Measurements from ENCODE around the gene RAB38.
A peak's percentile ranks its signal among the peaks of the same experiment; 100 is the strongest.

The RAB38 gene

GRCh38 chr11:88188932-88189253 is 13.7 kb upstream of the RAB38 start:
- no peaks in the 10 kb centered on the region for H3K27me3 ChIP-seq (ENCODE audit: insufficient read depth, low read length, poor library complexity)
- no CpG with 5 or more reads among the region's 2 CpGs for WGBS (ENCODE audit: extremely low coverage, insufficient coverage, low lambda C conversion rate)

DNA sequence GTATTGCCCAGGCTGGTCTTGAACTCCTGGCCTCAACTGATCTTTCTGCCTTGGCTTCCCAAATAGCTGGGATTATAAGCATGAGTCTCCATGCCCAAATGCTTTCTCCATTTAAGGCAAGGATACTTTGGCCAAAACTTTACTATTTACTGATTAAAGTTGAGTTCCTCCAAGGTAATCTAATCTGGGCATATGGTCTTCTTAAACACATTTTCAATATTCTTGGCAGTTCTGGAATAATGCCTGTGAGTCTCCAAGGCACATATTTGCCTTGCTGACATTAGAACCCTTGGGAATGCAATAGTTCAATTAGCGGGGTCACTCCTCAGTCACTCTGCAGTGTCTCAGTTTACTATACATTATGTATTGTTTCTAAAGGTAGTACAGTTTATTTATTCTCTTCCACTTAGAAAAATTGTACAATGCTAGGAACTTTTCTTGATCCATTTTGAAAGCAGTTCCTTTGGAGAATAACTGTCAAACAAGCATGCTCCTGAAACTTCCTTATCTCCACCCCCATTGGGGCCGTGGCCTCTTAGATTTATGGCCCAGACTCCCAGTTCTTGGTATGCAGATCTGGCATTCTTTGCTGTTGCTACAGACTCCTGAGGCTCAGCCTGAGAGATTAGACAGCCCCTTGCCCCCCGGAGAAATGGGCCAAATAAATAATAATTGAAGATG is 13.1 kb upstream of the RAB38 start:
- Histone ChIP-seq H4K5ac (ENCODE audit: low read length) (no peak overlapping the region), H3K18ac (ENCODE audit: low read length) (no peak overlapping the region), H3K79me1 (ENCODE audit: low read length) (no peaks in the 10 kb centered on the region), H3K4ac (ENCODE audit: low read depth, low read length) (no peak overlapping the region), H3K9ac (ENCODE audit: low read length) (no peak overlapping the region), H2BK120ac (ENCODE audit: low read depth, low read length) (no peak overlapping the region), H3K79me2 (ENCODE audit: control insufficient read depth, insufficient read depth, low read length) (no peaks in the 10 kb centered on the region), H2BK15ac (replicated peaks; ENCODE audit: low read depth) (no peak overlapping the region), H3K36me3 (ENCODE audit: control insufficient read depth, insufficient read depth, low read length) (no peaks in the 10 kb centered on the region), H3K23ac (ENCODE audit: low read length) (no peak overlapping the region), H3K27ac (ENCODE audit: low read depth, low read length) (no peak overlapping the region), H2BK5ac (ENCODE audit: low read length) (no peak overlapping the region), H3K4me2 (ENCODE audit: low read length) (no peak overlapping the region), H3K56ac (ENCODE audit: low read length) (no peak overlapping the region), H3K4me3 (ENCODE audit: low read length) (no peak overlapping the region), H2AK5ac (ENCODE audit: low read length) (no peak overlapping the region), H3K27me3 (ENCODE audit: insufficient read depth, low read length, poor library complexity) (no peaks in the 10 kb centered on the region), H3K4me1 (ENCODE audit: control insufficient read depth, low read depth, low read length) (no peaks in the 10 kb centered on the region), H4K8ac (ENCODE audit: low read depth, low read length) (no peak overlapping the region)
- DNase-seq: peak; percentile 47
- WGBS (ENCODE audit: extremely low coverage, insufficient coverage, low lambda C conversion rate): no CpG with 5 or more reads among the region's 3 CpGs

More at GRCh38 chr11:88188932-88189253, 13.7 kb upstream of the RAB38 start:
- Histone ChIP-seq H2AK5ac (ENCODE audit: low read length) (no peak overlapping the region), H3K56ac (ENCODE audit: low read length) (no peak overlapping the region), H3K36me3 (ENCODE audit: control insufficient read depth, insufficient read depth, low read length) (no peaks in the 10 kb centered on the region), H3K4me3 (ENCODE audit: low read length) (no peak overlapping the region), H3K23ac (ENCODE audit: low read length) (no peak overlapping the region), H3K9ac (ENCODE audit: low read length) (no peak overlapping the region), H4K5ac (ENCODE audit: low read length) (no peak overlapping the region), H3K27ac (ENCODE audit: low read depth, low read length) (no peak overlapping the region), H4K8ac (ENCODE audit: low read depth, low read length) (no peak overlapping the region), H2BK5ac (ENCODE audit: low read length) (no peak overlapping the region), H2BK15ac (replicated peaks; ENCODE audit: low read depth) (no peak overlapping the region), H3K4ac (ENCODE audit: low read depth, low read length) (no peak overlapping the region), H3K4me2 (ENCODE audit: low read length) (no peak overlapping the region), H3K4me1 (ENCODE audit: control insufficient read depth, low read depth, low read length) (no peaks in the 10 kb centered on the region), H3K18ac (ENCODE audit: low read length) (no peak overlapping the region), H2BK120ac (ENCODE audit: low read depth, low read length) (no peak overlapping the region), H3K79me2 (ENCODE audit: control insufficient read depth, insufficient read depth, low read length) (no peaks in the 10 kb centered on the region), H3K79me1 (ENCODE audit: low read length) (no peaks in the 10 kb centered on the region)
- DNase-seq: no peak

- Histone ChIP-seq H3K27me3 (ENCODE audit: insufficient read depth, low read length, poor library complexity) (no peaks in the 10 kb centered on the region), H3K4me2 (ENCODE audit: low read length) (no peak overlapping the region), H3K56ac (ENCODE audit: low read length) (no peak overlapping the region), H3K4me3 (ENCODE audit: low read length) (no peak overlapping the region), H3K9ac (ENCODE audit: low read length) (no peak overlapping the region), H2BK5ac (ENCODE audit: low read length) (no peak overlapping the region), H4K5ac (ENCODE audit: low read length) (no peak overlapping the region), H3K79me2 (ENCODE audit: control insufficient read depth, insufficient read depth, low read length) (no peaks in the 10 kb centered on the region), H3K79me1 (ENCODE audit: low read length) (no peaks in the 10 kb centered on the region), H2BK120ac (ENCODE audit: low read depth, low read length) (no peak overlapping the region), H3K18ac (ENCODE audit: low read length) (no peak overlapping the region), H3K4me1 (ENCODE audit: control insufficient read depth, low read depth, low read length) (no peaks in the 10 kb centered on the region), H2AK5ac (ENCODE audit: low read length) (no peak overlapping the region), H2BK15ac (replicated peaks; ENCODE audit: low read depth) (no peak overlapping the region), H4K8ac (ENCODE audit: low read depth, low read length) (no peak overlapping the region), H3K36me3 (ENCODE audit: control insufficient read depth, insufficient read depth, low read length) (no peaks in the 10 kb centered on the region), H3K23ac (ENCODE audit: low read length) (no peak overlapping the region), H3K4ac (ENCODE audit: low read depth, low read length) (no peak overlapping the region), H3K27ac (ENCODE audit: low read depth, low read length) (no peak overlapping the region)
- no peak for DNase-seq
- no CpG with 5 or more reads among the region's 3 CpGs for WGBS (ENCODE audit: extremely low coverage, insufficient coverage, low lambda C conversion rate)
These were observed 8.0 kb upstream of the RAB38 start for GRCh38 chr11:88183233-88183632.

GRCh38 chr11:88181776-88182175 is 6.5 kb upstream of the RAB38 start:
- Histone ChIP-seq H3K23ac (ENCODE audit: low read length) (no peak overlapping the region), H3K56ac (ENCODE audit: low read length) (no peak overlapping the region), H2AK5ac (ENCODE audit: low read length) (no peak overlapping the region), H3K27me3 (ENCODE audit: insufficient read depth, low read length, poor library complexity) (no peaks in the 10 kb centered on the region), H2BK15ac (replicated peaks; ENCODE audit: low read depth) (no peak overlapping the region), H3K4ac (ENCODE audit: low read depth, low read length) (no peak overlapping the region), H3K27ac (ENCODE audit: low read depth, low read length) (no peak overlapping the region), H4K8ac (ENCODE audit: low read depth, low read length) (no peak overlapping the region), H2BK5ac (ENCODE audit: low read length) (no peak overlapping the region), H3K36me3 (ENCODE audit: control insufficient read depth, insufficient read depth, low read length) (no peaks in the 10 kb centered on the region), H3K18ac (ENCODE audit: low read length) (no peak overlapping the region), H3K79me2 (ENCODE audit: control insufficient read depth, insufficient read depth, low read length) (no peaks in the 10 kb centered on the region), H2BK120ac (ENCODE audit: low read depth, low read length) (no peak overlapping the region), H3K79me1 (ENCODE audit: low read length) (no peaks in the 10 kb centered on the region), H3K4me3 (ENCODE audit: low read length) (no peak overlapping the region), H3K9ac (ENCODE audit: low read length) (no peak overlapping the region), H3K4me1 (ENCODE audit: control insufficient read depth, low read depth, low read length) (no peaks in the 10 kb centered on the region), H3K4me2 (ENCODE audit: low read length) (no peak overlapping the region), H4K5ac (ENCODE audit: low read length) (no peak overlapping the region)
- no peak for DNase-seq
- WGBS (ENCODE audit: extremely low coverage, insufficient coverage, low lambda C conversion rate): no CpG with 5 or more reads among the region's 1 CpG

GRCh38 chr11:88179971-88180629 is 4.9 kb upstream of the RAB38 start:
- no peak overlapping the region for H3K18ac ChIP-seq (ENCODE audit: low read length)
- no peaks in the 10 kb centered on the region for H3K79me1 ChIP-seq (ENCODE audit: low read length)
- H4K8ac ChIP-seq (ENCODE audit: low read depth, low read length): no peak overlapping the region
- no peak overlapping the region for H2BK120ac ChIP-seq (ENCODE audit: low read depth, low read length)
- no peaks in the 10 kb centered on the region for H3K27me3 ChIP-seq (ENCODE audit: insufficient read depth, low read length, poor library complexity)
- H3K4me1 ChIP-seq (ENCODE audit: control insufficient read depth, low read depth, low read length): no peaks in the 10 kb centered on the region
- no peak overlapping the region for H3K56ac ChIP-seq (ENCODE audit: low read length)
- no peaks in the 10 kb centered on the region for H3K36me3 ChIP-seq (ENCODE audit: control insufficient read depth, insufficient read depth, low read length)
- no peak overlapping the region for H3K23ac ChIP-seq (ENCODE audit: low read length)
- no peak overlapping the region for H3K9ac ChIP-seq (ENCODE audit: low read length)
- no peaks in the 10 kb centered on the region for H3K79me2 ChIP-seq (ENCODE audit: control insufficient read depth, insufficient read depth, low read length)
- WGBS (ENCODE audit: extremely low coverage, insufficient coverage, low lambda C conversion rate): no CpG with 5 or more reads among the region's 3 CpGs
- no peak for DNase-seq
- H3K4me2 ChIP-seq (ENCODE audit: low read length): no peak overlapping the region
- no peak overlapping the region for H2BK5ac ChIP-seq (ENCODE audit: low read length)
- H2BK15ac ChIP-seq (replicated peaks; ENCODE audit: low read depth): no peak overlapping the region
- no peak overlapping the region for H3K4ac ChIP-seq (ENCODE audit: low read depth, low read length)
- no peak overlapping the region for H3K4me3 ChIP-seq (ENCODE audit: low read length)
- H3K27ac ChIP-seq (ENCODE audit: low read depth, low read length): no peak overlapping the region
- no peak overlapping the region for H2AK5ac ChIP-seq (ENCODE audit: low read length)
- H4K5ac ChIP-seq (ENCODE audit: low read length): no peak overlapping the region

DNA sequence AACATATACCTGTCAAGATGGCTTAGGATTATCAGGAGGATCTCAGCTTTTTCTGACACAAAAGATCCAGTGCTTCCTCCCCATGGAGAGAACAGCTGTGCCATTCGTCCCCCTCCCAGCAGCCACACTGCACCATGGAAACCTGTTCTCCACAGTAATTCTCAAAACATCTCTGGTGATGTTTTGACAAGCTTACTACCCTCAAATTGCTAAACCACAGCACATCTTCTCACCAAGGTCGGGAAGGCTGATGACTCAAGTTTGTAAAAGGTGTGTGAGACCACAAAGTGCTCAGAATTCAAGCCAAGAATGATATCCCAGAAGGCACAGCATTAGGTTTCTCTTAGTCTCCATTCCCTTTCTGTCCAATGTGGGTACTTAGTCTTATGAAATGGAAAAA is 3.9 kb upstream of the RAB38 start:
- no peak overlapping the region for H3K4me2 ChIP-seq (ENCODE audit: low read length)
- no peaks in the 10 kb centered on the region for H3K27me3 ChIP-seq (ENCODE audit: insufficient read depth, low read length, poor library complexity)
- no peaks in the 10 kb centered on the region for H3K4me1 ChIP-seq (ENCODE audit: control insufficient read depth, low read depth, low read length)
- no CpG with 5 or more reads among the region's 2 CpGs for WGBS (ENCODE audit: extremely low coverage, insufficient coverage, low lambda C conversion rate)
- no peak overlapping the region for H4K5ac ChIP-seq (ENCODE audit: low read length)
- H3K56ac ChIP-seq (ENCODE audit: low read length): no peak overlapping the region
- H3K4me3 ChIP-seq (ENCODE audit: low read length): no peak overlapping the region
- H3K18ac ChIP-seq (ENCODE audit: low read length): no peak overlapping the region
- no peak overlapping the region for H4K8ac ChIP-seq (ENCODE audit: low read depth, low read length)
- H3K36me3 ChIP-seq (ENCODE audit: control insufficient read depth, insufficient read depth, low read length): no peaks in the 10 kb centered on the region
- H3K9ac ChIP-seq (ENCODE audit: low read length): no peak overlapping the region
- DNase-seq: no peak
- H3K79me2 ChIP-seq (ENCODE audit: control insufficient read depth, insufficient read depth, low read length): no peaks in the 10 kb centered on the region
- H2BK120ac ChIP-seq (ENCODE audit: low read depth, low read length): no peak overlapping the region
- no peak overlapping the region for H2BK5ac ChIP-seq (ENCODE audit: low read length)
- H2AK5ac ChIP-seq (ENCODE audit: low read length): no peak overlapping the region
- no peak overlapping the region for H3K4ac ChIP-seq (ENCODE audit: low read depth, low read length)
- no peak overlapping the region for H3K23ac ChIP-seq (ENCODE audit: low read length)
- H3K27ac ChIP-seq (ENCODE audit: low read depth, low read length): no peak overlapping the region
- H2BK15ac ChIP-seq (replicated peaks; ENCODE audit: low read depth): no peak overlapping the region
- no peaks in the 10 kb centered on the region for H3K79me1 ChIP-seq (ENCODE audit: low read length)
